Keratinocyte (primary cell): ENCODE results near the gene INPP5A. TPM values are rescaled to one million over a fixed set of nuclear protein-coding genes. Genes with fewer than 3 reads are reported as not detected.

ENCODE experiments used
- DNase-seq: peaks from one replicate; pipeline ENCODE4 v3.0.0-alpha.2; 2011; ENCODE audit warnings: low read depth, missing footprints, low spot score
- FAIRE-seq: peaks from 2 replicates; lab custom pipeline; 2011; peaks lifted over from hg19 to GRCh38; lab: Jason Lieb, UNC
- H2AFZ ChIP-seq: 2 replicates; pipeline ENCODE4 v1.6.0; 2012; ENCODE audit warnings: low read length, control low read depth, inconsistent platforms; ENCODE audit not compliant: control insufficient read depth
- H3K27ac ChIP-seq: 2 replicates; pipeline ENCODE4 v1.5.1; 2011; ENCODE audit warnings: low read length; ENCODE audit not compliant: control insufficient read depth, insufficient read depth
- H3K27me3 ChIP-seq: 3 replicates; pipeline ENCODE4 v1.6.0; 2011; ENCODE audit warnings: low read length; ENCODE audit not compliant: control insufficient read depth, insufficient read depth; ENCODE audit errors: extremely low read depth
- H3K36me3 ChIP-seq, 2 experiments: 2 replicates in 1 of 2; 3 replicates in 1 of 2; pipeline ENCODE4 v1.5.1; 2011; ENCODE audit warnings: low read length in 2 of 2, mild to moderate bottlenecking in 1 of 2; ENCODE audit not compliant: control insufficient read depth in 2 of 2, insufficient read depth in 2 of 2; ENCODE audit errors: extremely low read depth in 1 of 2
- H3K4me1 ChIP-seq: 3 replicates; pipeline ENCODE4 v1.5.1; 2011; ENCODE audit warnings: low read length; ENCODE audit not compliant: control insufficient read depth, insufficient read depth; ENCODE audit errors: extremely low read depth
- H3K4me2 ChIP-seq: 3 replicates; pipeline ENCODE4 v1.6.0; 2011; ENCODE audit warnings: low read depth, low read length; ENCODE audit not compliant: control insufficient read depth, insufficient read depth; ENCODE audit errors: extremely low read depth
- H3K4me3 ChIP-seq, 3 experiments: fragments of 200-600 bp in 1 of 3; sonication (generic) in 1 of 3; 2 replicates in 2 of 3; 3 replicates in 1 of 3; pipeline ENCODE4 v1.5.1; 2011 to 2016; ENCODE audit warnings: low read length in 3 of 3, mild to moderate bottlenecking in 3 of 3, control low read depth in 2 of 3, inconsistent platforms in 1 of 3, low read depth in 1 of 3, mixed read lengths in 1 of 3, mixed run types in 1 of 3, moderate library complexity in 1 of 3; ENCODE audit not compliant: control insufficient read depth in 2 of 3, insufficient read depth in 2 of 3; ENCODE audit errors: extremely low read depth in 1 of 3
- H3K79me2 ChIP-seq: 2 replicates; pipeline ENCODE4 v1.6.0; 2012; ENCODE audit warnings: low read length; ENCODE audit not compliant: control insufficient read depth, insufficient read depth
- H3K9ac ChIP-seq: 3 replicates; pipeline ENCODE4 v1.6.0; 2011; ENCODE audit warnings: low read length; ENCODE audit not compliant: control insufficient read depth, insufficient read depth; ENCODE audit errors: extremely low read depth
- H3K9me1 ChIP-seq: 3 replicates; pipeline ENCODE4 v1.6.0; 2011; ENCODE audit warnings: low read length; ENCODE audit not compliant: control insufficient read depth, insufficient read depth; ENCODE audit errors: extremely low read depth
- H3K9me3 ChIP-seq: 2 replicates; pipeline ENCODE4 v1.5.1; 2012; ENCODE audit warnings: low read depth, low read length; ENCODE audit not compliant: control insufficient read depth
- H4K20me1 ChIP-seq: 3 replicates; pipeline ENCODE4 v1.6.0; 2011; ENCODE audit warnings: low read length; ENCODE audit not compliant: control insufficient read depth, insufficient read depth; ENCODE audit errors: extremely low read depth
- CTCF ChIP-seq, 3 experiments: IDR thresholded peaks in 1 of 3; conservative IDR thresholded peaks in 1 of 3; optimal IDR thresholded peaks in 1 of 3; 2 replicates in 2 of 3; 3 replicates in 1 of 3; pipeline versions ENCODE3 to v1.5.1; 2011; ENCODE audit warnings: low read length in 3 of 3, mild to moderate bottlenecking in 3 of 3, moderate library complexity in 2 of 3, control low read depth in 1 of 3, inconsistent platforms in 1 of 3; ENCODE audit not compliant: insufficient read depth in 2 of 3; ENCODE audit errors: extremely low read depth in 1 of 3
- EZH2 ChIP-seq: IDR thresholded peaks from one replicate; pipeline ENCODE4 v1.6.1; 2012; ENCODE audit warnings: inconsistent platforms, mild to moderate bottlenecking, low read length, moderate library complexity
- dilution Hi-C: fragments of 300-500 bp; cut with MboI; formaldehyde crosslinking; loops from one replicate; pipeline ENCODE4 v1.7.0; 2020; ENCODE audit warnings: low sequenced_read_pairs; ENCODE audit not compliant: extremely low pct_ligation_motif_present
- polyA plus RNA-seq, 5 experiments: library from polyadenylated mRNA; depleted of rRNA in 3 of 5; stranded (reverse) in 3 of 5; stranded (forward) in 1 of 5; unstranded in 1 of 5; fragments of >200 nt; gene quantifications; 1 replicate in 1 of 5; 2 replicates in 3 of 5; 3 replicates in 1 of 5; pipeline versions ENCODE4 v1.2.1 to v1.2.3, GENCODE V29; 2011 to 2012; ENCODE audit warnings: missing spikeins in 2 of 5, low read depth in 1 of 5, low replicate concordance in 1 of 5

Gene INPP5A
- polyA plus RNA-seq, 1 donor (not counting 4 experiments of a cell fraction or from before 2014, with no cell fraction given) = 11.2 TPM

DNA sequence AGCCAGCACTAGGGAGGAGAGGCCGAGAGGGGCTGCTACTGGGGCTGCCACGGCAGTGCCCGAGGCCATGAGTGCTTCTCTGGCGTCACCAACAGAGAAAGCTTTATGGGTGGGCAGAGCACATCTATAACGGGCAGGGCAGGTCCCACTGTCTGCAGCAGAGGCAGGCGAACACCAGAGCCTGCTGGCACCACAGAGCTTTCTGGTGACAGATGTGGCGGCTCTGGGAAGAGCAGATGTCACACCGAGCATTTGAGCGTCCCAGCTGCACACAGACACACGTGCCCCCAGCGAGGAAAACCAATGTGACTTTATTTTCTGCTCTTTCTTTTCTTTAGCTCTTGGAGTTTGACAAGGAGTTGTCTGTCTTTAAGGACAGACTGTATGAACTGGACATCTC, 227.8 kb downstream of the INPP5A start:
- Histone ChIP-seq H3K27ac (no peak overlapping the region), H3K4me3 (no peak overlapping the region), H3K4me2 (no peak overlapping the region), H3K27me3 (no peaks in the 10 kb centered on the region), H3K4me1 (no peaks in the 10 kb centered on the region), H2AFZ (no peak overlapping the region), H3K9ac (no peak overlapping the region), H3K36me3 (no peaks in the 10 kb centered on the region), H4K20me1 (no peaks in the 10 kb centered on the region), H3K79me2 (no peaks in the 10 kb centered on the region), H3K9me3 (peaks cover 6% of the 10 kb centered on the region), H3K9me1 (no peaks in the 10 kb centered on the region)
- FAIRE-seq (no peak), DNase-seq (no peak)
- dilution Hi-C loops = no loop called here
- TF ChIP-seq EZH2 = no peak
- TF ChIP-seq CTCF (optimal IDR thresholded peaks at IDR 0.05 in 1 of 3, IDR thresholded peaks at IDR 0.05 in 1 of 3, conservative IDR thresholded peaks at IDR 0.05 in 1 of 3; ENCODE audit: extremely low read depth in 1 of 3, insufficient read depth in 2 of 3, low read length in 3 of 3) = no peak

- no peak for FAIRE-seq
- no peak overlapping the region for H3K27ac ChIP-seq
- dilution Hi-C loops = no loop called here
- DNase-seq = no peak
- H3K9me1 ChIP-seq = no peaks in the 10 kb centered on the region
- H3K79me2 ChIP-seq = no peaks in the 10 kb centered on the region
- TF ChIP-seq EZH2 (no peak), CTCF (optimal IDR thresholded peaks at IDR 0.05 in 1 of 3, IDR thresholded peaks at IDR 0.05 in 1 of 3, conservative IDR thresholded peaks at IDR 0.05 in 1 of 3; ENCODE audit: extremely low read depth in 1 of 3, insufficient read depth in 2 of 3, low read length in 3 of 3) (no peak)
- no peaks in the 10 kb centered on the region for H3K36me3 ChIP-seq
- no peaks in the 10 kb centered on the region for H4K20me1 ChIP-seq
- no peak overlapping the region for H3K4me3 ChIP-seq
- H2AFZ ChIP-seq = no peak overlapping the region
- no peaks in the 10 kb centered on the region for H3K4me1 ChIP-seq
- H3K27me3 ChIP-seq = no peaks in the 10 kb centered on the region
- H3K4me2 ChIP-seq = no peak overlapping the region
- peaks cover 6% of the 10 kb centered on the region for H3K9me3 ChIP-seq
- H3K9ac ChIP-seq = no peak overlapping the region
Observed at GRCh38 chr10:132766291-132766690, 228.7 kb downstream of the INPP5A start.
